Left colon (tissue), 2 donors: Measurements from ENCODE around the gene GJA9. TPM values are rescaled to one million over a fixed set of nuclear protein-coding genes. Genes with fewer than 3 reads are reported as not detected.
"Not testable (repeated sequence)": the region's sequence is repeated elsewhere in the genome, so short reads cannot be mapped to it uniquely, and the experiment has no call there.

Experiments
- ATAC-seq: fragments of 200-7000 bp; cut with Tn5 transposase; one replicate; pipeline ENCODE4 v1.9.1; 2020; ENCODE audit warnings: mild to moderate bottlenecking, moderate library complexity
- DNase-seq, 2 donors: peaks; one replicate each; pipeline ENCODE4 v3.0.0-alpha.2; 2020
- intact Hi-C, 2 donors: fragments of 100-400 bp; cut with DNase I in 1 of 2; cut with micrococcal nuclease in 1 of 2; formaldehyde crosslinking; loops; one replicate each; pipeline versions ENCODE4 v1.11.2 to v1.14.0; 2022; cut with DNase I, micrococcal nuclease
- total RNA-seq, 2 donors: library from RNA; stranded (reverse); fragmentation: NEBNext Ultra II Directional; extraction: Animal tissue kit (Norgen Biotek cat#: 25700); gene quantifications; one replicate each; pipeline ENCODE4 v1.2.1, GENCODE V29; 2021
- donor health status: DM: no; HTN: no; CAD: no.
- donor health status: DM: yes; HTN: yes; CAD: no.

GJA9 gene
- total RNA-seq, 2 donors from 2014 or later: 1.2 to 1.4 TPM

DNA sequence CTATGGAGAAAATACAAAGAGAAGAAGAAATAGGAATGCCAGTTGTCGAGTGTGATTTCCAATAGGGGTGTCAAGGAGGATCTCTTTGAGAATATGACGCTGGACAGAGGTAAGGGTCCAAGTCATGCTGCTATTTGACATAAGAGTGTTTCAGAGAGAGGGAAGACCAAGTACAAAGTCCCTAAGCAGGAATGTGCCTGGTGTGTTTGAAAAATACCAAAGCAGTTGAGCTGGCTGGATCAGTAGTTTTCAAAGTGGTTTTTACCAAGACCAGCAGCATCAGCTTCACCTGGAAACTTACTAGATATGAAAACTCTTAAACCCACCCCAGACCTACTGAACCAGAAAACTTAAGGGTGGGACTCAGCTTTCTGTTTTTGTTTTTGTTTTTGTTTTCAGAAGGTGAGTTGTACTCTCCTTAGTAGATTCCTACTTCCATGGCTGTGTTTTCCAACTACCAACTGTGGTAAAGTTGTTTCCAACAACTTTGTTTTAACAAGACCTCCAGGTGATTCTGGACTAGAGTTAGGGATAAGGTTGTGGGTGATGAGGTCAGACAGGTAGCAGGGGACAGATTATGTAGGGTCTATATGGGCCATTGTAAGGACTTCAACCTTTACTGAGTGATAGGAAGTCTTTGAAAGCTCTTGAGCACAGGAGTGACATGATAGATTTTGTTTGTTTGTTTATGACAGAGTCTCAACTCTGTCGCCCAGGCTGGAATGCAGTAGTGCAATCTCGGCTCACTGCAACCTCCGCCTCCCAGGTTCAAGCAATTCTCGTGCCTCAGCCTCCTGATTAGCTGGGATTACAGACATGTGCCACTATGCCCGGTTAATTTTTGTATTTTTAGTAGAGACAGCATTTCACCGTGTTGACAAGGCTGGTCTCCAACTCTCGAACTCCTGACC is 7.3 kb upstream of the GJA9 start:
- intact Hi-C loops: no loop called here
- ATAC-seq: no peak
- no peak for DNase-seq

GRCh38 chr1:38885092-38885491 is 3.7 kb upstream of the GJA9 start:
- intact Hi-C loops: no loop called here
- DNase-seq: no peak
- no peak for ATAC-seq

GRCh38 chr1:38875811-38876210 is 5.6 kb downstream of the GJA9 start:
- intact Hi-C loops: no loop called here
- ATAC-seq: no peak
- DNase-seq: no peak

DNA sequence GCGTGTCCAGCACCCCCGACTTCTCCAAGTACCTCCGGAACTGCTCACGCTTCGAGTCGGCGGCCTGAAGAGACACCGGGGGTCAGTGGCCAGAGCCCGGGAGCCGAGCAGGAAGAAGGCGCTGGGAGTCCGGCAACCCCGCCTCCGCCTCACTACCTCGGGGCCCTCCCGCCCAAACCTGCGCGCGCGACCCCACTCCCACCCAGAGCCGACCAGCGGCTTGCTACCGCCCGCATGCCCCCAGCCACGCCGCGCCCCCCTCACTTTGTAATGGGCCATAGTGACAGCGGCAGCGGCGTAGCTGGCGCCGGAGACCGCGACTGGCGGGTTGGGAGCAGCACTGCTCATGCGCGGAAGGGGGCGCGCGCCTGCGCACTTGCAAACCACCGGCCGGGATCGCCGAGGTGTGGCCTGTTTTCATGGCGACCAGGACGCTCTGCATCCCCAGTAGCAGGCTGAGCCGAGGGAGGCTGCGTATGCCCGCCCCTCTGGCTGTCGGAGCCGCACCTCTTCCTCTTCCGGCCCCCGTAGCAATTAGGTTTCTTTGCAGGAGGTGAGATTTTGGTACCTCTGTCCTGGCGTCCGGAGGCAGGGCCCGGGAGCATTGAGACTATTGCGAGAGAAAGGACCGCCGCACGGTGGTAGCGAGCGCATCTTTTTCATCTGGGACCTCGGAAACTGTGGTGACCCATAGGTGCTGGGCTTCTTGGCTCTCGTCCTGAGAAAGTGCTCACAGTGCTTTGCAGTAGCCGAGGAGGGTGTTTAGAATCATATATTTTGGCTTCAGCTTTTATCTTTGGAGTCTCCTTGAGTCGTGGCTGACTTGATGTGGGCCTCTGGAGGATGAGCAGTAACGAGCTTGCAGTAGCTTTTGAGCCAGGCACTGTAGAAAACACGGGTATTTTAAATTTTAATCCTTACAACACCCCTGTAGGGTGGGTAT is 8.1 kb downstream of the GJA9 start, which contains the start of gene MYCBP:
TSS of gene MYCBP (minus strand) at position 322 of the 943 bp plus-strand sequence. CDS start at position 279, 43 bp downstream.
- intact Hi-C loops: no loop called here
- ATAC-seq: peak; percentile 97
- DNase-seq: peak; percentile 94 to 96

- peak; percentile 29 to 47 for DNase-seq
- intact Hi-C loops: no loop called here
- peak; percentile 33 for ATAC-seq
Measured at GRCh38 chr1:38872401-38873026, 8.9 kb downstream of the GJA9 start.

- intact Hi-C loops: no loop called here
- ATAC-seq: no peak
Measured at GRCh38 chr1:38870996-38871395, 10.4 kb downstream of the GJA9 start.

GRCh38 chr1:38867208-38867607 is 14.2 kb downstream of the GJA9 start:
- no peak for ATAC-seq
- intact Hi-C loops: no loop called here
- no peak for DNase-seq

More at GRCh38 chr1:38870996-38871395, 10.4 kb downstream of the GJA9 start:
- no peak for DNase-seq

- ATAC-seq (no peak), DNase-seq (no peak)
- intact Hi-C loops: no loop called here
Measured at GRCh38 chr1:38865112-38865715, 16.2 kb downstream of the GJA9 start.

- no peak for ATAC-seq
- intact Hi-C loops: no loop called here
- peak in 1 of 2 donors; percentile 24 for DNase-seq
Measured at GRCh38 chr1:38860454-38860795, 21.0 kb downstream of the GJA9 start.

DNA sequence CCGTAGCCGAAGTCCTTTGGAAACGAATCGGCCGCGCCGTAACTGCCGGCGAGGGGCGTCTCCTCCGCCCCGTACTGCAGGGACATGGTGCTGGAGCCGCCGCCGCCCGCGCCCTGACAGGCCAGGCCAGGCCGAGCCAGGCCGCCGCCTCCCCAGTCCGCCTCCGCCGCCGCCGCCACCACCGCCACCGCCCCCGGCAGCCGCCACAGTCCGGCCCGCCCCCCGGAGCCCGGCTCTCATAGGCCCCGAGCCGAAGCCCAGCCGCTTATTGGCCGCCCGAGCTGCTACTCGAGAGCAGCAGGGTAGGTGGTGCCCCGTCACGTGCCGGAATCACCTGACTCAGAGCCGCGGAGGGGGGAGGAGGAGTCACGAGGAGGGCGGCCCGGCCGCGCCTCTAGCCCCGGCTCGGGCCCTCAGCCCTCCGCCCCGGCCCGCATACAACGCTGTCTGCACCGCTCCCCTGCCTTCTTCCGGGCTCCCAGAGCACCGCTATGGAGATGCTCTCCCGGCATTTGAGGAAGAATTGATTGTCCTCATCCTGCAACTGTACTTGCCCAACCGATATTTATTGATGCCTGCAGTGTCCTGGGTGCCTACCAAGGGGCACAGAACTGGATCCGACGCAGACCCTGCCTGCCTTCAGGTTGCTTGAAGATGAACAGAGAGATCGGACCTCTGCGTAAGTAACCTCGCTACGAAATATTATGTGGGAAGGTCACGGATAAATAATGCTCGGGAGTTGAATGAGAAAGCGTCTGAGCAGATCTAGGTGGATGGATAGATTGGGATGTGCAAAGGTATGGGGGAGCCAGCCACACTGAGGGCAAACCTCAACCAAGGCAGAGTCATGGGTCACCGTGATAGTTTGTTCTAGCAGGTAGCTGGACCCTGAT is 21.6 kb downstream of the GJA9 start, which contains the start of gene RRAGC:
TSS of gene RRAGC (minus strand) at position 212 of the 893 bp plus-strand sequence. CDS start at position 86, 126 bp downstream.
- DNase-seq (peak; percentile 99 to 100), ATAC-seq (peak; percentile 86)
- intact Hi-C loops: no loop called here

- DNase-seq: peak; percentile 82
- intact Hi-C loops: no loop called here
- peak; percentile 61 for ATAC-seq
Measured at GRCh38 chr1:38858833-38859560, 22.4 kb downstream of the GJA9 start.

DNA sequence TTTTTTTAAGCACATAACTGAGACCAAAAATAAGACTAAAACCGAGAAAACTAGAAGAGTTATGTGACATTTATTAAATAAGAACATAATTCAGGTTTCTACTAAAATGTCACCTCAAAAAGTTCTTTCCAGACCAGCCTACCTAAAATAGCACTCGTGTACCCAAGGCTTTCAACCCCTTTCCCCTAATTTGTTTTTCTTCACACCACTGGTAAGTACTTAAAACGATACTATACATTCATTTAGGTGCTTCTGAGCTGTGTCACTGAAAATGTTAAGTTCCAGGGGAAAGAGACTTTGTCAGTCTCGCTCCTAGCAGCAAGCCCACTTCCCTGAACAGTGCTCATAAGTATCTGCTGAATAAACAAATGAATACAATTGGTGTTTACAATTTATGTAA is 28.6 kb downstream of the GJA9 start:
- DNase-seq: no peak
- intact Hi-C loops: no loop called here
- ATAC-seq: no peak

- peak; percentile 19 for ATAC-seq
- intact Hi-C loops: no loop called here
- no peak for DNase-seq
Measured at GRCh38 chr1:38848071-38848470, 33.3 kb downstream of the GJA9 start.

GRCh38 chr1:38846210-38846609 is 35.2 kb downstream of the GJA9 start:
- no peak for DNase-seq
- no peak for ATAC-seq
- intact Hi-C loops: no loop called here

DNA sequence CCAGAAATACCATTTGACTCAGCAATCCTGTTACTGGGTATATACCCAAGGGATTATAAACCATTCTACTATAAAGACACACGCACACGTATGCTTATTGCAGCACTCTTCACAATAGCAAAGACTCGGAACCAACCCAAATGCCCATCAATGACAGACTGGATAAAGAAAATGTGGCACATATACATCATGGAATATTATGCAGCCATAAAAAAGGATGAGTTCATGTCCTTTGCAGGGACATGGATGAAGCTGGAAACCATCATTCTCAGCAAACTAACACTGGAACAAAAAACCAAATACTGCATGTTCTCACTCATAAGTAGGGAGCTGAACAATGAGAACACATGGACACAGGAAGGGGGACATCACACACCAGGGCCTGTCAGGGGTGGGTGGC is 36.3 kb downstream of the GJA9 start:
- ATAC-seq, DNase-seq, intact Hi-C loops: not testable (repeated sequence)

DNA sequence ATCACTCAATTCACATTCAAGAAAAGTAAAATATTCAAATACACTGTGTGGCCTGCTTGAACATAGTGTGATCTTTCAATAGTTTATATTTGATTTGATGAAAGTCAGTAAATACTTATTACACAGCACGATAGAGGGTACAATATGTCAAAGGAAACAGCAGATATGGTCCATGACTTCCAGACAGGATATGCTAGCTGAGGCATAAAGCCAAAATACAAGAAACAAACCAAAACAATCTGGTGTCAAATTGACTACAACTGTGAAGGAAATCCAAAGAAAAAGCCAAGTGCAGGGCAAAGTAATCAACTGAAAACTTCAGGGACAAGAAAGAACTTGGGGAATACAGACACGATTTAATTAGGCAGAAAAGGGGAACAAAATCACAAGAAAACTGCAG is 41.1 kb downstream of the GJA9 start:
- DNase-seq (no peak), ATAC-seq (no peak)
- intact Hi-C loops: no loop called here

- no peak for DNase-seq
- intact Hi-C loops: no loop called here
- no peak for ATAC-seq
Measured at GRCh38 chr1:38839363-38839762, 42.0 kb downstream of the GJA9 start.
